ENCODE measurements around the gene FCHSD1. TPM values are rescaled to one million over a fixed set of nuclear protein-coding genes. Genes with fewer than 3 reads are reported as not detected.
"Not testable (repeated sequence)": the region's sequence is repeated elsewhere in the genome, so short reads cannot be mapped to it uniquely, and the experiment has no call there.

Gene FCHSD1
- polyA plus RNA-seq, 1 of the 3 experiments (the other 2 are of a cell fraction) = 49.2 TPM

- Histone ChIP-seq H3K9me3 (no peaks in the 10 kb centered on the region), H3K4me1 (ENCODE audit: control insufficient read depth in 1 of 2, insufficient read depth in 2 of 2, low read depth in 1 of 2, low read length in 1 of 2) (no peaks in the 10 kb centered on the region), H3K4me2 (no peak overlapping the region), H3K9ac (no peak overlapping the region), H3K36me3 (replicated peaks in 1 of 2; ENCODE audit: control insufficient read depth in 1 of 2, insufficient read depth in 2 of 2, low read length in 1 of 2) (peaks cover 4 to 8% of the 10 kb centered on the region in 2 experiments), H3F3A (replicated peaks; ENCODE audit: insufficient read depth) (peaks cover 6% of the 10 kb centered on the region), H3K27ac (ENCODE audit: low read depth in 2 of 2, low read length in 1 of 2) (no peak overlapping the region), H3K4me3 (ENCODE audit: low read depth in 2 of 2, low read length in 1 of 2) (no peak overlapping the region), H3K27me3 (ENCODE audit: insufficient read depth) (no peaks in the 10 kb centered on the region), H4K20me1 (ENCODE audit: insufficient read depth) (no peaks in the 10 kb centered on the region; the same call in 1 of the 2 replicates), H2AFZ (ENCODE audit: low read depth) (no peak overlapping the region), H3K79me2 (ENCODE audit: insufficient read depth) (peaks cover 99% of the 10 kb centered on the region), H3K9me2 (no peaks in the 10 kb centered on the region)
- no peak for DNase-seq
- TF ChIP-seq FOXJ3 (CRISPR knock-in tag; IDR thresholded peaks at IDR 0.05) (no peak), SIN3A (IDR thresholded peaks at IDR 0.05; ENCODE audit: borderline replicate concordance, low read depth, low read length) (no peak), ZBTB33 (IDR thresholded peaks at IDR 0.05; ENCODE audit: borderline replicate concordance, low read depth) (no peak), SMC3 (IDR thresholded peaks at IDR 0.05; ENCODE audit: low read depth, low read length) (no peak), NFIC (IDR thresholded peaks at IDR 0.05; ENCODE audit: borderline replicate concordance) (no peak), EZH2phosphoT487 (IDR thresholded peaks at IDR 0.05; ENCODE audit: borderline replicate concordance, low read depth) (no peak), RAD21 (IDR thresholded peaks at IDR 0.05; ENCODE audit: low read length) (no peak), FOXM1 (IDR thresholded peaks at IDR 0.05; ENCODE audit: low read depth) (no peak), GATA2 (CRISPR knock-in tag; IDR thresholded peaks at IDR 0.05) (no peak), YY1 (IDR thresholded peaks at IDR 0.05; ENCODE audit: low read depth) (no peak), REST (IDR thresholded peaks at IDR 0.05; ENCODE audit: low read depth, low read length) (no peak), FOSL2 (IDR thresholded peaks at IDR 0.05; ENCODE audit: borderline replicate concordance, low read depth) (no peak), GABPA (IDR thresholded peaks at IDR 0.05; ENCODE audit: low read depth) (no peak), JUND (IDR thresholded peaks at IDR 0.05) (no peak), EP300 (IDR thresholded peaks at IDR 0.05; ENCODE audit: borderline replicate concordance in 1 of 2, low read depth in 1 of 2, low read length in 1 of 2) (no peak), TCF12 (IDR thresholded peaks at IDR 0.05) (no peak)
- TF ChIP-seq, protein P1, sequence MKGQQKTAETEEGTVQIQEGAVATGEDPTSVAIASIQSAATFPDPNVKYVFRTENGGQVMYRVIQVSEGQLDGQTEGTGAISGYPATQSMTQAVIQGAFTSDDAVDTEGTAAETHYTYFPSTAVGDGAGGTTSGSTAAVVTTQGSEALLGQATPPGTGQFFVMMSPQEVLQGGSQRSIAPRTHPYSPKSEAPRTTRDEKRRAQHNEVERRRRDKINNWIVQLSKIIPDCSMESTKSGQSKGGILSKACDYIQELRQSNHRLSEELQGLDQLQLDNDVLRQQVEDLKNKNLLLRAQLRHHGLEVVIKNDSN (IDR thresholded peaks at IDR 0.05; ENCODE audit: borderline replicate concordance, low read depth) = no peak
- TF ChIP-seq, protein P2, sequence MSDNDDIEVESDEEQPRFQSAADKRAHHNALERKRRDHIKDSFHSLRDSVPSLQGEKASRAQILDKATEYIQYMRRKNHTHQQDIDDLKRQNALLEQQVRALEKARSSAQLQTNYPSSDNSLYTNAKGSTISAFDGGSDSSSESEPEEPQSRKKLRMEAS (IDR thresholded peaks at IDR 0.05; ENCODE audit: low read depth) = no peak
- 97% methylated on average over 3 of the region's 3 CpGs for WGBS (ENCODE audit: low lambda C conversion rate)
- ChIA-PET POLR2A (no interaction called here), CTCF (no interaction called here)
Measured at GRCh38 chr5:141611289-141611688, 39.9 kb downstream of the FCHSD1 start.

- H3K9ac ChIP-seq; H2AFZ ChIP-seq (ENCODE audit: low read depth); POLR2A ChIA-PET; DNase-seq; H3K27me3 ChIP-seq (ENCODE audit: insufficient read depth); H3K36me3 ChIP-seq (replicated peaks in 1 of 2; ENCODE audit: control insufficient read depth in 1 of 2, insufficient read depth in 2 of 2, low read length in 1 of 2); H3K27ac ChIP-seq (ENCODE audit: low read depth in 2 of 2, low read length in 1 of 2); H4K20me1 ChIP-seq (ENCODE audit: insufficient read depth); H3K4me2 ChIP-seq; H3K4me3 ChIP-seq (ENCODE audit: low read depth in 2 of 2, low read length in 1 of 2); H3F3A ChIP-seq (replicated peaks; ENCODE audit: insufficient read depth); H3K9me3 ChIP-seq; H3K4me1 ChIP-seq (ENCODE audit: control insufficient read depth in 1 of 2, insufficient read depth in 2 of 2, low read depth in 1 of 2, low read length in 1 of 2); H3K9me2 ChIP-seq: not testable (repeated sequence)
- peaks cover 99% of the 10 kb centered on the region for H3K79me2 ChIP-seq (ENCODE audit: insufficient read depth)
- WGBS (ENCODE audit: low lambda C conversion rate) = 96% methylated on average over 7 of the region's 7 CpGs
- CTCF ChIA-PET = interaction anchor here (1.5 to 4.2 kb wide), 2 partner anchors 9 to 18 kb away, joined by 11 to 32 read pairs; partner anchors contain the start of gene DIAPH1
Measured at GRCh38 chr5:141609921-141610320, 41.3 kb downstream of the FCHSD1 start.
